ENCODE data around the gene OR2T34. TPM values are rescaled to one million over a fixed set of nuclear protein-coding genes. Genes with fewer than 3 reads are reported as not detected.

The OR2T34 gene
- total and polyA plus RNA-seq, 2 experiments from 2014 or later: not detected

DNA sequence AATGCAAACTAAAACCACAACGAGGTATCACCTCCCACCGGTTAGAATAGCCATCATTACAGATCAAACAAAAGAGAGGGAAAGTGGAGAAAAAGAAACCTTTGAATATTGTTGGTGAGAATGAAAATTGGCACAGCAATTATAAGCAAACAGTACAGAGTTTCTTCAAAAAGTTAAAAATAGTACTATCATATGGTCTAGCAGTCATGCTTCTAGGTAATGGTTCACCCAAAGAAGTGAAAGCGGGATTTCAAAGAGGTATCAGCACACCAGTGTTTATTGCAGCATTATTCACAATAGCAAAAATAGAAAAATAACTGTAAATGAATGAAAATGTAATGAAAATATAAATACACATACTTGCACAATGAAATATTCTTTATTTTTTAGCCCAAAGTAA is 14.8 kb upstream of the OR2T34 start:
- Histone ChIP-seq H4K20me1 (replicated peaks; ENCODE audit: insufficient read depth) (no peaks in the 10 kb centered on the region), H3K79me2 (replicated peaks; ENCODE audit: insufficient read depth) (no peaks in the 10 kb centered on the region), H2AFZ (no peak overlapping the region), H3K27ac (ENCODE audit: low read depth) (no peak overlapping the region), H3K4me1 (ENCODE audit: insufficient read depth) (no peaks in the 10 kb centered on the region), H3F3A (replicated peaks; ENCODE audit: low read depth) (no peaks in the 10 kb centered on the region), H3K4me3 (no peak overlapping the region), H3K27me3 (ENCODE audit: insufficient read depth) (no peaks in the 10 kb centered on the region), H3K36me3 (ENCODE audit: insufficient read depth) (0 out of 2 replicates have a peak, but pooled peaks cover 11% of the 10 kb centered on the region), H3K9me2 (ENCODE audit: insufficient read depth) (no peaks in the 10 kb centered on the region), H3K4me2 (no peak overlapping the region)
- no peak overlapping the region for H3K4me3 Mint-ChIP-seq
- ATAC-seq (no peak), DNase-seq (ENCODE audit: low spot score) (no peak)
- H3K4me1 Mint-ChIP-seq: no peaks in the 10 kb centered on the region
- TF ChIP-seq ZNF114 (CRISPR knock-in tag; IDR thresholded peaks at IDR 0.05): no peak
- TF ChIP-seq NANOG (IDR thresholded peaks at IDR 0.05; ENCODE audit: borderline replicate concordance): no peak
- TF ChIP-seq, protein P1, sequence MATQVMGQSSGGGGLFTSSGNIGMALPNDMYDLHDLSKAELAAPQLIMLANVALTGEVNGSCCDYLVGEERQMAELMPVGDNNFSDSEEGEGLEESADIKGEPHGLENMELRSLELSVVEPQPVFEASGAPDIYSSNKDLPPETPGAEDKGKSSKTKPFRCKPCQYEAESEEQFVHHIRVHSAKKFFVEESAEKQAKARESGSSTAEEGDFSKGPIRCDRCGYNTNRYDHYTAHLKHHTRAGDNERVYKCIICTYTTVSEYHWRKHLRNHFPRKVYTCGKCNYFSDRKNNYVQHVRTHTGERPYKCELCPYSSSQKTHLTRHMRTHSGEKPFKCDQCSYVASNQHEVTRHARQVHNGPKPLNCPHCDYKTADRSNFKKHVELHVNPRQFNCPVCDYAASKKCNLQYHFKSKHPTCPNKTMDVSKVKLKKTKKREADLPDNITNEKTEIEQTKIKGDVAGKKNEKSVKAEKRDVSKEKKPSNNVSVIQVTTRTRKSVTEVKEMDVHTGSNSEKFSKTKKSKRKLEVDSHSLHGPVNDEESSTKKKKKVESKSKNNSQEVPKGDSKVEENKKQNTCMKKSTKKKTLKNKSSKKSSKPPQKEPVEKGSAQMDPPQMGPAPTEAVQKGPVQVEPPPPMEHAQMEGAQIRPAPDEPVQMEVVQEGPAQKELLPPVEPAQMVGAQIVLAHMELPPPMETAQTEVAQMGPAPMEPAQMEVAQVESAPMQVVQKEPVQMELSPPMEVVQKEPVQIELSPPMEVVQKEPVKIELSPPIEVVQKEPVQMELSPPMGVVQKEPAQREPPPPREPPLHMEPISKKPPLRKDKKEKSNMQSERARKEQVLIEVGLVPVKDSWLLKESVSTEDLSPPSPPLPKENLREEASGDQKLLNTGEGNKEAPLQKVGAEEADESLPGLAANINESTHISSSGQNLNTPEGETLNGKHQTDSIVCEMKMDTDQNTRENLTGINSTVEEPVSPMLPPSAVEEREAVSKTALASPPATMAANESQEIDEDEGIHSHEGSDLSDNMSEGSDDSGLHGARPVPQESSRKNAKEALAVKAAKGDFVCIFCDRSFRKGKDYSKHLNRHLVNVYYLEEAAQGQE (IDR thresholded peaks at IDR 0.05; ENCODE audit: unreplicated experiment): no peak
- no peak for TF ChIP-seq STAT1 (IDR thresholded peaks at IDR 0.05; ENCODE audit: unreplicated experiment)
- TF ChIP-seq POLR2AphosphoS5 (IDR thresholded peaks at IDR 0.05; ENCODE audit: low read depth): no peak
- no peak for TF ChIP-seq CREB1 (CRISPR knock-in tag; IDR thresholded peaks at IDR 0.05; ENCODE audit: low read depth)
- no peak for TF ChIP-seq ETS1 (IDR thresholded peaks at IDR 0.05)
- TF ChIP-seq EZH2 (IDR thresholded peaks at IDR 0.05; ENCODE audit: low read depth, unreplicated experiment): no peak
- no peak for TF ChIP-seq ZNF331 (CRISPR knock-in tag; IDR thresholded peaks at IDR 0.05; ENCODE audit: low read depth)
- no peak for TF ChIP-seq JUNB (IDR thresholded peaks at IDR 0.05; ENCODE audit: unreplicated experiment)
- no peak for TF ChIP-seq CTCF (conservative IDR thresholded peaks at IDR 0.05; ENCODE audit: low read depth in 2 of 2)
- TF ChIP-seq, protein P2, sequence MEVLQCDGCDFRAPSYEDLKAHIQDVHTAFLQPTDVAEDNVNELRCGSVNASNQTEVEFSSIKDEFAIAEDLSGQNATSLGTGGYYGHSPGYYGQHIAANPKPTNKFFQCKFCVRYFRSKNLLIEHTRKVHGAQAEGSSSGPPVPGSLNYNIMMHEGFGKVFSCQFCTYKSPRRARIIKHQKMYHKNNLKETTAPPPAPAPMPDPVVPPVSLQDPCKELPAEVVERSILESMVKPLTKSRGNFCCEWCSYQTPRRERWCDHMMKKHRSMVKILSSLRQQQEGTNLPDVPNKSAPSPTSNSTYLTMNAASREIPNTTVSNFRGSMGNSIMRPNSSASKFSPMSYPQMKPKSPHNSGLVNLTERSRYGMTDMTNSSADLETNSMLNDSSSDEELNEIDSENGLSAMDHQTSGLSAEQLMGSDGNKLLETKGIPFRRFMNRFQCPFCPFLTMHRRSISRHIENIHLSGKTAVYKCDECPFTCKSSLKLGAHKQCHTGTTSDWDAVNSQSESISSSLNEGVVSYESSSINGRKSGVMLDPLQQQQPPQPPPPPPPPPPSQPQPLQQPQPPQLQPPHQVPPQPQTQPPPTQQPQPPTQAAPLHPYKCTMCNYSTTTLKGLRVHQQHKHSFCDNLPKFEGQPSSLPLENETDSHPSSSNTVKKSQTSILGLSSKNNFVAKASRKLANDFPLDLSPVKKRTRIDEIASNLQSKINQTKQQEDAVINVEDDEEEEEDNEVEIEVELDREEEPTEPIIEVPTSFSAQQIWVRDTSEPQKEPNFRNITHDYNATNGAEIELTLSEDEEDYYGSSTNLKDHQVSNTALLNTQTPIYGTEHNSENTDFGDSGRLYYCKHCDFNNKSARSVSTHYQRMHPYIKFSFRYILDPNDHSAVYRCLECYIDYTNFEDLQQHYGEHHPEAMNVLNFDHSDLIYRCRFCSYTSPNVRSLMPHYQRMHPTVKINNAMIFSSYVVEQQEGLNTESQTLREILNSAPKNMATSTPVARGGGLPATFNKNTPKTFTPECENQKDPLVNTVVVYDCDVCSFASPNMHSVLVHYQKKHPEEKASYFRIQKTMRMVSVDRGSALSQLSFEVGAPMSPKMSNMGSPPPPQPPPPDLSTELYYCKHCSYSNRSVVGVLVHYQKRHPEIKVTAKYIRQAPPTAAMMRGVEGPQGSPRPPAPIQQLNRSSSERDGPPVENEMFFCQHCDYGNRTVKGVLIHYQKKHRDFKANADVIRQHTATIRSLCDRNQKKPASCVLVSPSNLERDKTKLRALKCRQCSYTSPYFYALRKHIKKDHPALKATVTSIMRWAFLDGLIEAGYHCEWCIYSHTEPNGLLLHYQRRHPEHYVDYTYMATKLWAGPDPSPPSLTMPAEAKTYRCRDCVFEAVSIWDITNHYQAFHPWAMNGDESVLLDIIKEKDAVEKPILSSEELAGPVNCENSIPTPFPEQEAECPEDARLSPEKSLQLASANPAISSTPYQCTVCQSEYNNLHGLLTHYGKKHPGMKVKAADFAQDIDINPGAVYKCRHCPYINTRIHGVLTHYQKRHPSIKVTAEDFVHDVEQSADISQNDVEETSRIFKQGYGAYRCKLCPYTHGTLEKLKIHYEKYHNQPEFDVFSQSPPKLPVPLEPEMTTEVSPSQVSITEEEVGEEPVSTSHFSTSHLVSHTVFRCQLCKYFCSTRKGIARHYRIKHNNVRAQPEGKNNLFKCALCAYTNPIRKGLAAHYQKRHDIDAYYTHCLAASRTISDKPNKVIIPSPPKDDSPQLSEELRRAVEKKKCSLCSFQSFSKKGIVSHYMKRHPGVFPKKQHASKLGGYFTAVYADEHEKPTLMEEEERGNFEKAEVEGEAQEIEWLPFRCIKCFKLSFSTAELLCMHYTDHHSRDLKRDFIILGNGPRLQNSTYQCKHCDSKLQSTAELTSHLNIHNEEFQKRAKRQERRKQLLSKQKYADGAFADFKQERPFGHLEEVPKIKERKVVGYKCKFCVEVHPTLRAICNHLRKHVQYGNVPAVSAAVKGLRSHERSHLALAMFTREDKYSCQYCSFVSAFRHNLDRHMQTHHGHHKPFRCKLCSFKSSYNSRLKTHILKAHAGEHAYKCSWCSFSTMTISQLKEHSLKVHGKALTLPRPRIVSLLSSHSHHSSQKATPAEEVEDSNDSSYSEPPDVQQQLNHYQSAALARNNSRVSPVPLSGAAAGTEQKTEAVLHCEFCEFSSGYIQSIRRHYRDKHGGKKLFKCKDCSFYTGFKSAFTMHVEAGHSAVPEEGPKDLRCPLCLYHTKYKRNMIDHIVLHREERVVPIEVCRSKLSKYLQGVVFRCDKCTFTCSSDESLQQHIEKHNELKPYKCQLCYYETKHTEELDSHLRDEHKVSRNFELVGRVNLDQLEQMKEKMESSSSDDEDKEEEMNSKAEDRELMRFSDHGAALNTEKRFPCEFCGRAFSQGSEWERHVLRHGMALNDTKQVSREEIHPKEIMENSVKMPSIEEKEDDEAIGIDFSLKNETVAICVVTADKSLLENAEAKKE (CRISPR knock-in tag; IDR thresholded peaks at IDR 0.05): no peak
- no peak for TF ChIP-seq EZH2phosphoT487 (IDR thresholded peaks at IDR 0.05; ENCODE audit: unreplicated experiment)
- H3K9me3 Mint-ChIP-seq: peaks cover 87% of the 10 kb centered on the region
- H3K36me3 Mint-ChIP-seq (ENCODE audit: low read depth): peaks cover 20% of the 10 kb centered on the region; the same call in 2 of the 3 replicates
- H3K27me3 Mint-ChIP-seq (ENCODE audit: insufficient read depth, low read depth, poor library complexity): peaks cover 4% of the 10 kb centered on the region
- no peak overlapping the region for H3K27ac Mint-ChIP-seq
